GM19023 (cell line): ENCODE measurements around the gene SHISA2.

Experiments used
- ATAC-seq: cut with Tn5 transposase; IDR thresholded peaks from one replicate; pipeline ENCODE4 v1.9.1; 2021; ENCODE audit warnings: mild to moderate bottlenecking, moderate library complexity; ENCODE audit not compliant: unreplicated experiment

The SHISA2 gene

GRCh38 chr13:26019881-26020870 lies 31.6 kb downstream of the SHISA2 start:
- ATAC-seq, result no peak

- no peak for ATAC-seq
These were observed 32.6 kb downstream of the SHISA2 start for GRCh38 chr13:26019251-26019650.

GRCh38 chr13:26017932-26018665 lies 33.7 kb downstream of the SHISA2 start:
- ATAC-seq, result no peak

GRCh38 chr13:26017196-26017921 lies 34.5 kb downstream of the SHISA2 start:
- ATAC-seq, result no peak

- ATAC-seq, result no peak
These were observed 35.6 kb downstream of the SHISA2 start for GRCh38 chr13:26016189-26016588.

- no peak for ATAC-seq
These were observed 36.3 kb downstream of the SHISA2 start for GRCh38 chr13:26015271-26016125.

GRCh38 chr13:26012995-26013394 lies 38.8 kb downstream of the SHISA2 start:
- ATAC-seq, result no peak

- ATAC-seq, result no peak
These were observed 39.6 kb downstream of the SHISA2 start for GRCh38 chr13:26011996-26012821.

- ATAC-seq, result no peak
These were observed 40.6 kb downstream of the SHISA2 start for GRCh38 chr13:26011208-26011573.

GRCh38 chr13:26010487-26011207 lies 41.2 kb downstream of the SHISA2 start:
- ATAC-seq, result no peak

GRCh38 chr13:26007261-26008125 lies 44.3 kb downstream of the SHISA2 start:
- no peak for ATAC-seq
